ENCODE measurements around the gene TBC1D2B.

Gene TBC1D2B
- total RNA-seq: 95.6 to 194 reads per million in 2 donors

GRCh38 chr15:78077053-78077870 lies at the start of gene TBC1D2B:
TSS of gene TBC1D2B (minus strand) at chr15:78077711. CDS start at chr15:78077652, 59 bp downstream.
- peak; percentile 69 for DNase-seq

GRCh38 chr15:78125267-78125666 lies 47.8 kb upstream of the TBC1D2B start:
- DNase-seq: no peak

GRCh38 chr15:78120523-78120922 lies 43.0 kb upstream of the TBC1D2B start:
- DNase-seq: no peak

GRCh38 chr15:78112551-78112950 lies 35.0 kb upstream of the TBC1D2B start:
- no peak for DNase-seq

- DNase-seq: no peak
These were observed 34.3 kb upstream of the TBC1D2B start for GRCh38 chr15:78111788-78112187.

- no peak for DNase-seq
These were observed 33.5 kb upstream of the TBC1D2B start for GRCh38 chr15:78110916-78111475.

DNA sequence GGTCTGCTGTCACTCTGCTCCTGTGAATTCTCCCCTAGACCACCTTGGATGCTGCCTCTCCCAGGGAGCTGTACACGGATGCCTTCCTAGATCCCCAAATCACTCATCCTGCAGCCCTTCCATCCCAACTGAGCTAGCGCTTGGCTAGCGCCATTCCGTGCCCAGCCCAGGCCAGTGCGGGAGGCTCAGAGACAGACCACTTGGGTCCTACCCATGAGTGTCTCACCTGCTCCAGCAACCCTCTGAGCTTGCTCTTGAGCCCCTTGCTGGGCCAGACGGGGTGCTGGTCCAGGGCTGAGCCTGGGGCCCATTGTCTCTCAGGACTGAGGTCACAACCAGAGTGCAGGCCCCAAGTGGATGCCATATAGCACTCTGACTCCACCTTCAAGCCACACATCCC lies 32.6 kb upstream of the TBC1D2B start:
- DNase-seq: no peak

DNA sequence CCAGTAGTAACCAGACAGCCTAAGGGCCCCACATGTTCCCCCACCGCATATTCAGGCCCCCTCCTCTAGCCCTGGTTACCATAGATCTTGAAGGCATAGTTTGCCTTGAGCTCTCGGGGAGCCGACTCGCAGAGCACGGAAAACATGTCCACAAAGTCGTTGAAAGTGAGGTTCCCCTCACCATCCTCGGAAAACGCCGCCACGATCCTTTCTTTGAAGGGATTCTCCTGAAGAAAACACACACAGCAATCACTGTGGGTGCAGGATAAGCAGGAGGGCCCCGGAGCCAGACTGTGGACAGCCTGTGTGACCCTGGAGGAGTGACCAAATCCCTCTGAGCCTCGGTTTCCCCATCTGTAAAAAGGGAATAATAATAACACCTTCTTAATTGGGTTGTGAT lies 31.6 kb upstream of the TBC1D2B start:
- DNase-seq: no peak

DNA sequence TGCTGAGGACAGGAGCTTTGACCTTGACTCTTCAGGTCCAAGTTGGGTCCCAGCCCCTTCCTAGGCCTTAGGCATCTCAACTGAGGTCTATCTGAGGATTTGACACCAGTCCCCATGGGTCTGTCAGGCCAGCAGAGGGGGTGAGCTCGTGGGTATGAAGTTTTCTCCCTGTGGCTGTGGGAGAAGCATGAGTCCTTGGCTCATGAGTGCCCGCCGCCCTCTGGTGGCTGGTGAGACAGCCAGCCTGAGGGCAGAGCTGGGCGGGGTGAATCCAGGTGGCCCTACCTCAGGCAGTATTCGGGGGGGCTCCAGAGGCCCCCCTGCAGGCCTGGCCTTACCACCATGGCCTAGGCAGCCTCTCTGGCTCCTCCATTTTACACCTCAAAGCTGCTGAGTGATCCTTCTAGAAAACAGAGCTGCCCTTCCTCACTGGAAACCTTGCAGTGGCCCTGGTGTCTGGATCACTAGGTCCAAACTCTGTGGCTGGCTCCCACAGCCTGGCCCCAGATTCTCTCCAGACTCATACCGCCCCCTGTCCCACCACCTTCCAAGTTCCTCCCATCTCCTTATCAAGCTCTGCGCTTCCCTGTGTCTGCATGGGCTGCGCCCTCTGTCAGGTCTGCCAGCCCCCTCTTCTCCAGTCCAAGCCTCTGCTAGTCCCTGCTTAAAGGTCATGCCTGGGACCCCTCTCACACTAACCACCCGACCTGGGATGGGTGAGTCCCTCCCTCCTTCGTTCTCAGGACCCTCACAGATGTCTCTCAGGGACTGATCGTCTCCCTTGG lies 31.0 kb upstream of the TBC1D2B start:
- peak; percentile 78 for DNase-seq

DNA sequence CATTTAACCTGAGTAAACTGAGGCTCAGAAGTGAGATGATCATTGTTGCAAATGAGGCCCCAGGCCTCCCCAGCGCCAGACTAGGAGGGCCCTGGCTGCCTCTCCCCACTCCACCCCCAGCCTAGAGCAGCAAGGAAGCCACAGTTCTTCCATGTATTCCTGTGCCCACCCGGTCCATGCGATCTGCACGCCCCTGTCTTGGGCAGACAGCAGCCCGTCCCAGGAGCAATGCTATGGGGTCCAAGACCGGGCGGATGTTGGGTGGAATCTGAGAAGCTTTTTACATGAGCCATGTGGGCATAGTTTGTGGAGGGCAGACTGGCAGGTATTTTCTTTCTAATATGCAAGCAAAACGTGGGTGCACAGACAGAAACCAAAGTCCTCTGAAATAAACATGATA lies 30.0 kb upstream of the TBC1D2B start:
- no peak for DNase-seq

DNA sequence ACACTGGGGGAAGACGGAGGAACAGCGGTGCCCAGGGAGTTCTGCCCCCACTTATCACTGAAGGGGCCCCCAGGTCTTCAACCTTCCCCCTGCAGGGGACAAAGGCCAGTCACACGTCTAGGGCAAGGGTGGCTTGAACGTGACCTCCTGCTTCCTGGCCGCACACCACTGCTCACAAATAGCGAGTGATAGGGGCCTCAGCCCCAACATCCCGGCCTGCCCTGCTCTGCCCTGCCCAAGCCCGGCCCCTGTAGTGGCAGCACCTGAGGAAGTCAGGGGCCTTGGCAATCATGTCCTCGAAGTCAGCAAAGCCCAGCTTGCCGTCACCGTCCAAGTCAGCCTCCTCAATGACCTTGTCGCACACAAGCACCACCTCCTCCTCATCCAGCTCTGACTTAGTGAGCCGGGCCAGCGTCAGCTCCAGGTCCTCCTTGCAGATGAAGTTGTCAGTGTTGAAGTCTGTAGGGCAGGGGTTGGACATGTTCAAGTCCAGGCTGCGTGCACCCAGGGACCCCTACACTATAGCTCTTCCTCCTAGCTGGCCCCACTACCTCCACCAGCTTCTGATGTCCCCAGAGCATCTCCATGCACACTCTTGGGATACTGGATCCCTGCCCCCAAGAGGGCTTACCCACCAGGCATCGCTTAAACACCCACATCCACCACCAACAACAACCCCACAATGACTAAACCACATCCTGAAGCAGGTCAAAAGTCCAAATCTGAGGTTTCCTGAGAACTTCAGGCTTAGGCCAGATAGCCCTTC lies 28.1 kb upstream of the TBC1D2B start:
- DNase-seq: no peak

GRCh38 chr15:78104566-78105475 lies 27.3 kb upstream of the TBC1D2B start:
- DNase-seq: no peak

- DNase-seq: no peak
These were observed 26.6 kb upstream of the TBC1D2B start for GRCh38 chr15:78104119-78104479.

DNA sequence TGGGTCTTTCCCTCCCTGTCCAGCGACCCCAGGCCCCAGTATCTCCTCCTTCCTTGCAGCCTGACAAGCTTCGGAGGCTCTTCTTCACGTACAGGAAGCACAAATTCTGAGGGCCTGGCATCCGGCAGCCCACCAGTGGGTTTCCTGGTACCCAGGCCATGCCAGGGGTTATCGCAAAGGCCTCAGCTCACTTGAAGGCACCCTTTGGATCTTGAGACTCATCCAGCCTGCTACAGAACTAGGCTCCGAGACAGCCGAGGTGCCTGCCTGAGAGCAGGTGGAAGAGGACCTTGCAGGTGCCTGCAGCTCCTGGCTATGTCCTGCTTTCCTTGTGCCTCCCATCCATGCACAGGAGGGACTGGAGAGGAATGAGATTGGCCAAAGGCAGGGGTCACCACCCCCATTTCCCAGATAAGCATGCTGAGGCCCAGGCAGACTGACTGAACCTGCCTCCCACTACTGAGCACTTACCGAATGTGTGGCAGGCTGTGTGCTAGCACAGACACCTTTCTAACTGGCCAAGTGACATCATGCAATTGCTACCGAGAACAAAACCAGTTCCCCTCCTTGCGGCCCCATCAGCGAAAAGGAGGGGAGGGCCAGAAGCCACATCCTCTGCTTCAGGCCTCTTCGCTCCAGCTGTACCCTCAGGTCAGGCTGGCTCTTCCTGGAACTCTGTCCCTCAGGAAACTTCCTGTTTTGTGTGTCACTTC lies 26.1 kb upstream of the TBC1D2B start:
- peak; percentile 26 for DNase-seq

DNA sequence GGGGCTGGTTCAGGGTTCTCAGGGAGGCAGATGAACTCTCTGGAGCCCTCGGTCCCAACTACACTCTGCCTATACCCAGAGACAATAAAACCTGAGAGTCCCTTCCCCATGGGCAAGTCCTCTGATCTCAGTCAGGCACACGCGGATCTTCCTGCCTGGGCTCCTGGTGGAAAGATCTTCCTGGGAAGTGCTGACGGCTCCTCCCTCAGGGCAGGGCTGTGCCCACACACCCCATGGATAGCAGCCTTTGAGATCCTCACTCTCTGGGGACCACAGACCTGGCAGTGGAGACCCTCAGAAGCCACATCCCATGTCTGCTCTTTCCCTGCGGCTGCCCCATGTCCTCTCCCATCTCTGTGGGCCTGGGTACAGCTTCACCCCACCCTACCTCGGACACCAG lies 25.2 kb upstream of the TBC1D2B start:
- no peak for DNase-seq

- DNase-seq: no peak
These were observed 24.7 kb upstream of the TBC1D2B start for GRCh38 chr15:78102211-78102610.

GRCh38 chr15:78101423-78102105 lies 24.1 kb upstream of the TBC1D2B start:
- no peak for DNase-seq

GRCh38 chr15:78100886-78101285 lies 23.4 kb upstream of the TBC1D2B start:
- DNase-seq: no peak

- DNase-seq: no peak
These were observed 20.7 kb upstream of the TBC1D2B start for GRCh38 chr15:78098131-78098755.

- DNase-seq: no peak
These were observed 20.2 kb upstream of the TBC1D2B start for GRCh38 chr15:78097667-78098066.

All from T-helper 9 cell (primary cell).